Ishikawa (cell line): Measurements from ENCODE around the gene SLC25A13.

Source experiments
- CEBPB ChIP-seq: IDR thresholded peaks from 2 replicates; pipeline ENCODE4 v1.6.1; 2012
- CREB1 ChIP-seq: IDR thresholded peaks from 2 replicates; pipeline ENCODE4 v1.6.1; 2012; ENCODE audit warnings: low read depth
- EGR1 ChIP-seq: IDR thresholded peaks from 2 replicates; pipeline ENCODE4 v1.6.1; 2012
- EP300 ChIP-seq: IDR thresholded peaks from 2 replicates; pipeline ENCODE4 v1.6.1; 2012; ENCODE audit warnings: borderline replicate concordance
- FOXM1 ChIP-seq: IDR thresholded peaks from 2 replicates; pipeline ENCODE4 v1.6.1; 2012; ENCODE audit warnings: low read depth, borderline replicate concordance
- MAX ChIP-seq: IDR thresholded peaks from 2 replicates; pipeline ENCODE4 v1.6.1; 2012
- NFIC ChIP-seq: IDR thresholded peaks from 2 replicates; pipeline ENCODE4 v1.6.1; 2012
- RAD21 ChIP-seq: IDR thresholded peaks from 2 replicates; pipeline ENCODE4 v1.6.1; 2012; ENCODE audit warnings: low read depth
- REST ChIP-seq: IDR thresholded peaks from 2 replicates; pipeline ENCODE4 v1.6.1; 2012; ENCODE audit warnings: low read depth, mild to moderate bottlenecking
- TAF1 ChIP-seq: IDR thresholded peaks from 2 replicates; pipeline ENCODE4 v1.6.1; 2012; ENCODE audit warnings: low read depth, mild to moderate bottlenecking
- TCF12 ChIP-seq: IDR thresholded peaks from 2 replicates; pipeline ENCODE4 v1.6.1; 2012; ENCODE audit warnings: low read depth
- TEAD4 ChIP-seq: IDR thresholded peaks from 2 replicates; pipeline ENCODE4 v1.6.1; 2012
- YY1 ChIP-seq: IDR thresholded peaks from 2 replicates; pipeline ENCODE4 v1.6.1; 2012; ENCODE audit warnings: low read depth
- ZBTB7A ChIP-seq: IDR thresholded peaks from 2 replicates; pipeline ENCODE4 v1.6.1; 2012; ENCODE audit warnings: low read depth
- TF ChIP-seq, protein P1 (sequence below): IDR thresholded peaks from 2 replicates; pipeline ENCODE4 v1.6.1; 2012

The SLC25A13 gene

GRCh38 chr7:96243241-96243640 is 78.7 kb downstream of the SLC25A13 start:
- TF ChIP-seq RAD21 (no peak), REST (no peak), MAX (no peak), CREB1 (no peak), FOXM1 (no peak), TEAD4 (no peak), NFIC (no peak), EGR1 (no peak), TCF12 (no peak), YY1 (no peak), CEBPB (no peak)
- TF ChIP-seq, protein P1, sequence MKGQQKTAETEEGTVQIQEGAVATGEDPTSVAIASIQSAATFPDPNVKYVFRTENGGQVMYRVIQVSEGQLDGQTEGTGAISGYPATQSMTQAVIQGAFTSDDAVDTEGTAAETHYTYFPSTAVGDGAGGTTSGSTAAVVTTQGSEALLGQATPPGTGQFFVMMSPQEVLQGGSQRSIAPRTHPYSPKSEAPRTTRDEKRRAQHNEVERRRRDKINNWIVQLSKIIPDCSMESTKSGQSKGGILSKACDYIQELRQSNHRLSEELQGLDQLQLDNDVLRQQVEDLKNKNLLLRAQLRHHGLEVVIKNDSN = no peak

DNA sequence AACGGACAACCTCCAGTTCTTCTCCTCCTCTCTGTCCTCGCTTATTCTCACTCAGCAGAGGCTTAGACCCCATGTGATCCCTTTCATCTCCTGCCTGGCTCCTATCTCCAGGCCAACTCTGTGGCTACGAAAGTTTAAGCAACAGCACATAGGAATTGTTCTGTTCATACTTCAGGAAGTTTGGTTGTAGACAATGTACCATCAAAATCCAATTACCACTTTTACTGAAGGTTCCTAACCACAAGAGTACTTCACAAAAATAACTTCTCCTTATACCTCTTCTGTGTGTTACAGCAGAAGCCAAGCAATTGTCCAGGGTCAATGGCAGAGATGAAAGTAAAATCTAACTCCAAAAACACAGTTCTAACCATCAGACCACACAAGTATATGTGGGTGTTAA is 80.0 kb downstream of the SLC25A13 start:
- TF ChIP-seq MAX (no peak), RAD21 (no peak), TEAD4 (no peak), TAF1 (no peak), CEBPB (no peak), NFIC (no peak), REST (no peak), FOXM1 (no peak), YY1 (no peak), CREB1 (no peak), ZBTB7A (no peak), EGR1 (no peak)
- TF ChIP-seq, protein P1 = no peak

DNA sequence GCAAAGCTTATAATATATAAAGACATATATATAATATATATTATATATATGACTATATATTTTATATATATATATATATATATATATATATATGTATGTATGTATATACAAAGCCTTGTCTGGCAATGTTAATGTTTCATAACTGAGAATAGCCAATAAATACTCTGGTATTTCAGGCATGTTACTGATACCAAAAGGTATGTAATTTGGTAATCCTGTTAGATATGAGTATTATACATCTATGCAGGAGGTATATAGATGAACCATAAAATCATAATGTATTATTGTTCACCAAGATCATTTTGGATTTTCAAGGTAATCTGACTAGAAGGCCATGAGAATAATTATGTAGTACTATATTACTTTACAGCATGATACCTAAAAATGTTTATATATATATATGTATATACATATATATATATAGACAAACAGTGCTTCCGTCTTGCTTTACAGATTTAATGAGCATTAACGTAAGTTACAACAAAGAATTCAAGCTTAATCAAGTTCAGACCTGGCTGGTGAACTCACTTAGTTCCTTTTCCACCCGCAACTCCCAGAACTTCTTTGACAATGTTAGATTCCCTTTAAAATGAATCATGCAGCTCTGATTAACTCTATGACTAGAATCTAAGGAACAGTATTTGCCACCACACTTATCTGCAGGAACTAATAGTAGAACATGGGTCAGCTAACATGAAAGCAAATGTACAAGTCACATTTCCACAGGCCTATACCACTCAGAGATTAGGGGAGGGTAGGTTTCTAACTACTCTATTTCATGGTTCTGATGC is 82.7 kb downstream of the SLC25A13 start:
- no peak for TF ChIP-seq REST
- TF ChIP-seq, protein P1 = no peak
- no peak for TF ChIP-seq EGR1
- no peak for TF ChIP-seq TCF12
- TF ChIP-seq FOXM1 = no peak
- TF ChIP-seq EP300 = no peak
- no peak for TF ChIP-seq RAD21
- no peak for TF ChIP-seq TAF1
- TF ChIP-seq CREB1 = no peak

DNA sequence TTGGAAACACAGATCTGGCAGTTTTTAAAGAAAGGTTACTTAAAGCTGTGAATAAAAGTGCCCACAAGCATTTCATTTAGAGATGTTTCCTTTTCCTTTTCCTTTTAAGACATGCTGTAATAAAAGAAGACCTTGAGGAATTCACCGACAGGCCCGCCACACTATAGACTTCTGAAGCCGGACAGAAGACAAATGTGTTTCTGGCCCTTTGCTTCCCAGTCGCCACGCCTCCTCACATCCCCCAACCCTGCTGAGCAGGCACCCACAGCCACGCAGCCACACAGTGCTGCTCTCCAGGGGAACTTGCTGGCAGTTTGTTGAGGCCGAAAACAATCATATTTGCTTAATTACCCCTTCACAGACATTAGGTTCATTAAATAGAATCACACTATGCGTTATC is 83.4 kb downstream of the SLC25A13 start:
- TF ChIP-seq REST (no peak), TCF12 (0 out of 2 replicates have a peak, but pooled peaks have one; percentile 19), NFIC (peak; percentile 9; the same call in 1 of the 2 replicates), TEAD4 (0 out of 2 replicates have a peak, but pooled peaks have one; percentile 10), MAX (peak; percentile 40; the same call in 1 of the 2 replicates), FOXM1 (no peak), ZBTB7A (no peak), EP300 (no peak; the same call in 1 of the 2 replicates), TAF1 (no peak), CREB1 (no peak)
